ENCODE data around the gene SYDE2. TPM values are rescaled to one million over a fixed set of nuclear protein-coding genes. Genes with fewer than 3 reads are reported as not detected.

The SYDE2 gene
- total RNA-seq, 3 donors from 2014 or later (not counting 1 experiment from before 2014, with no cell fraction given): 0.11 to 0.35 TPM; not detected in 1

GRCh38 chr1:85184245-85184644 is 16.6 kb downstream of the SYDE2 start:
- Mint-ChIP-seq H3K4me3 (no peak overlapping the region), H3K36me3 (no peaks in the 10 kb centered on the region), H3K9me3 (peaks cover 0 to 2% of the 10 kb centered on the region in 2 donors), H3K27me3 (ENCODE audit: low read depth in 2 of 2) (peaks cover 2 to 9% of the 10 kb centered on the region in 2 donors), H3K27ac (no peak overlapping the region), H3K4me1 (peaks cover 0 to 4% of the 10 kb centered on the region in 2 donors)
- no peak overlapping the region for H3K27ac ChIP-seq (ENCODE audit: low read length)
- no peaks in the 10 kb centered on the region for H3K9me3 ChIP-seq (ENCODE audit: control insufficient read depth, insufficient read depth, low read length)
- H3K4me3 ChIP-seq (ENCODE audit: low read length): no peak overlapping the region
- ATAC-seq (no peak), DNase-seq (no peak)
- no peaks in the 10 kb centered on the region for H3K36me3 ChIP-seq (ENCODE audit: control insufficient read depth, insufficient read depth, low read length)
- H3K27me3 ChIP-seq (ENCODE audit: control insufficient read depth, insufficient read depth, low read length): no peaks in the 10 kb centered on the region
- no peak for TF ChIP-seq CTCF (IDR thresholded peaks at IDR 0.05)
- intact Hi-C loops (cut with micrococcal nuclease): no loop called here
- WGBS (ENCODE audit: insufficient coverage): 100% methylated on average over 1 of the region's 1 CpG
- no peaks in the 10 kb centered on the region for H3K4me1 ChIP-seq (ENCODE audit: control insufficient read depth, insufficient read depth, low read length)

DNA sequence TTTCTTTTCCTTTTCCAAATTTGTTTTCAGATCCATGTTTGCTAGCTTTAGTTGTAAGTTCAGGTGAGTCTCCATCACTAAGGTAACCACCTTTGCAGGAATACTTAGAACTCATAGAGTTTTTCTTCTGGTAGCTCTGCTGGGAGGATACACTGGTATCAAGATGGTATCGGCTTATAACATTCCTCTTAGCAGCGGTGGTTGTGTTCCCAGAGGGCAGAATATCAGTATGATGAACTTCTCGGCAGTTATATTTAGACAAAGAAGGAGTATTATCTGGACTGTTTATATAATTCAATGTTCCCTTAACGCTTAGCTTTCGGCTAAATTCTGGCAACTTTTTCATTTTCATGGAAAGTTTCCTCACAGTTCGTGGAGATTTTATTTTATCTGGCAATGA is 18.1 kb downstream of the SYDE2 start:
- peaks cover 0 to 12% of the 10 kb centered on the region in 2 donors for H3K27me3 Mint-ChIP-seq (ENCODE audit: low read depth in 2 of 2)
- peaks cover 0 to 4% of the 10 kb centered on the region in 2 donors for H3K4me1 Mint-ChIP-seq
- no peaks in the 10 kb centered on the region for H3K36me3 Mint-ChIP-seq
- H3K4me1 ChIP-seq (ENCODE audit: control insufficient read depth, insufficient read depth, low read length): no peaks in the 10 kb centered on the region
- H3K36me3 ChIP-seq (ENCODE audit: control insufficient read depth, insufficient read depth, low read length): no peaks in the 10 kb centered on the region
- no peak for TF ChIP-seq CTCF (IDR thresholded peaks at IDR 0.05)
- ATAC-seq (no peak), DNase-seq (no peak)
- H3K9me3 ChIP-seq (ENCODE audit: control insufficient read depth, insufficient read depth, low read length): no peaks in the 10 kb centered on the region
- no peak overlapping the region for H3K4me3 ChIP-seq (ENCODE audit: low read length)
- 94% methylated on average over 6 of the region's 6 CpGs for WGBS (ENCODE audit: insufficient coverage)
- no peak overlapping the region for H3K4me3 Mint-ChIP-seq
- intact Hi-C loops (cut with micrococcal nuclease): no loop called here
- H3K9me3 Mint-ChIP-seq: no peaks in the 10 kb centered on the region
- H3K27me3 ChIP-seq (ENCODE audit: control insufficient read depth, insufficient read depth, low read length): no peaks in the 10 kb centered on the region
- H3K27ac Mint-ChIP-seq: no peak overlapping the region
- no peak overlapping the region for H3K27ac ChIP-seq (ENCODE audit: low read length)

- Histone ChIP-seq H3K9me3 (ENCODE audit: control insufficient read depth, insufficient read depth, low read length) (no peaks in the 10 kb centered on the region), H3K36me3 (ENCODE audit: control insufficient read depth, insufficient read depth, low read length) (no peaks in the 10 kb centered on the region), H3K4me1 (ENCODE audit: control insufficient read depth, insufficient read depth, low read length) (no peaks in the 10 kb centered on the region), H3K4me3 (ENCODE audit: low read length) (no peak overlapping the region), H3K27me3 (ENCODE audit: control insufficient read depth, insufficient read depth, low read length) (no peaks in the 10 kb centered on the region), H3K27ac (ENCODE audit: low read length) (no peak overlapping the region)
- DNase-seq (no peak), ATAC-seq (no peak)
- H3K27me3 Mint-ChIP-seq (ENCODE audit: low read depth in 2 of 2): peaks cover 5 to 20% of the 10 kb centered on the region in 2 donors
- intact Hi-C loops (cut with micrococcal nuclease): no loop called here
- TF ChIP-seq CTCF (IDR thresholded peaks at IDR 0.05): no peak
- no peak overlapping the region for H3K4me3 Mint-ChIP-seq
- WGBS (ENCODE audit: insufficient coverage): 100% methylated on average over 1 of the region's 2 CpGs
- H3K9me3 Mint-ChIP-seq: no peaks in the 10 kb centered on the region
- no peak overlapping the region for H3K27ac Mint-ChIP-seq
- H3K36me3 Mint-ChIP-seq: no peaks in the 10 kb centered on the region
- H3K4me1 Mint-ChIP-seq: peaks cover 0 to 4% of the 10 kb centered on the region in 2 donors
These were observed 19.9 kb downstream of the SYDE2 start for GRCh38 chr1:85180869-85181268.

GRCh38 chr1:85179522-85179921 is 21.3 kb downstream of the SYDE2 start:
- ATAC-seq (peak in 1 of 3 donors; percentile 39), DNase-seq (peak in 1 of 2 donors; percentile 65)
- no peaks in the 10 kb centered on the region for H3K36me3 Mint-ChIP-seq
- intact Hi-C loops (cut with micrococcal nuclease): no loop called here
- no peak overlapping the region for H3K4me3 Mint-ChIP-seq
- peaks cover 0 to 4% of the 10 kb centered on the region in 2 donors for H3K4me1 Mint-ChIP-seq
- H3K9me3 ChIP-seq (ENCODE audit: control insufficient read depth, insufficient read depth, low read length): no peaks in the 10 kb centered on the region
- H3K27ac Mint-ChIP-seq: no peak overlapping the region
- no peaks in the 10 kb centered on the region for H3K36me3 ChIP-seq (ENCODE audit: control insufficient read depth, insufficient read depth, low read length)
- no peaks in the 10 kb centered on the region for H3K4me1 ChIP-seq (ENCODE audit: control insufficient read depth, insufficient read depth, low read length)
- H3K27me3 Mint-ChIP-seq (ENCODE audit: low read depth in 2 of 2): peaks cover 5 to 17% of the 10 kb centered on the region in 2 donors
- WGBS (ENCODE audit: insufficient coverage): 0% methylated on average over 1 of the region's 2 CpGs
- H3K4me3 ChIP-seq (ENCODE audit: low read length): no peak overlapping the region
- H3K27me3 ChIP-seq (ENCODE audit: control insufficient read depth, insufficient read depth, low read length): no peaks in the 10 kb centered on the region
- no peak overlapping the region for H3K27ac ChIP-seq (ENCODE audit: low read length)
- no peaks in the 10 kb centered on the region for H3K9me3 Mint-ChIP-seq
- TF ChIP-seq CTCF (IDR thresholded peaks at IDR 0.05): no peak
